WERI-Rb-1 (cell line): ENCODE measurements around the gene TCEAL3.

Source experiments
- DNase-seq: peaks from one replicate; pipeline ENCODE4 v3.0.0-alpha.2; 2020
- H3K27ac ChIP-seq: fragments of 250-450 bp; sonication (Bioruptor Pico); 2 replicates; pipeline ENCODE4 v1.5.1; 2020; ENCODE audit warnings: mild to moderate bottlenecking, moderate library complexity
- H3K27me3 ChIP-seq: fragments of 250-450 bp; sonication (Bioruptor Pico); 2 replicates; pipeline ENCODE4 v1.5.1; 2021; ENCODE audit warnings: mild to moderate bottlenecking, low read depth, moderate library complexity; ENCODE audit not compliant: insufficient read depth, severe bottlenecking
- H3K36me3 ChIP-seq: fragments of 250-450 bp; sonication (Bioruptor Pico); 2 replicates; pipeline ENCODE4 v1.5.1; 2020; ENCODE audit warnings: mild to moderate bottlenecking, moderate library complexity
- H3K4me3 ChIP-seq: 2 replicates; pipeline ENCODE4 v1.5.1; 2011; ENCODE audit warnings: low read depth, mild to moderate bottlenecking, control low read depth, low read length
- H3K9me3 ChIP-seq: fragments of 250-450 bp; sonication (Bioruptor Pico); 2 replicates; pipeline ENCODE4 v1.5.1; 2021; ENCODE audit warnings: mild to moderate bottlenecking, moderate library complexity; ENCODE audit not compliant: severe bottlenecking
- TF ChIP-seq, protein P1 (sequence below): IDR thresholded peaks from 2 replicates; pipeline ENCODE4 v1.5.1; 2011; ENCODE audit warnings: low read depth, mild to moderate bottlenecking, control low read depth, inconsistent platforms, low read length

The TCEAL3 gene, protein sequence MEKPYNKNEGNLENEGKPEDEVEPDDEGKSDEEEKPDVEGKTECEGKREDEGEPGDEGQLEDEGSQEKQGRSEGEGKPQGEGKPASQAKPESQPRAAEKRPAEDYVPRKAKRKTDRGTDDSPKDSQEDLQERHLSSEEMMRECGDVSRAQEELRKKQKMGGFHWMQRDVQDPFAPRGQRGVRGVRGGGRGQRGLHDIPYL

GRCh38 chrX:103607364-103608305 is at the start of gene TCEAL3:
Gene TCEAL3 (plus strand): TSS chrX:103607963. CDS start chrX:103609065, 1,102 bp downstream.
- H3K27ac ChIP-seq = peak within 1 kb of the TSS; percentile 63
- peak; percentile 35 for DNase-seq

DNA sequence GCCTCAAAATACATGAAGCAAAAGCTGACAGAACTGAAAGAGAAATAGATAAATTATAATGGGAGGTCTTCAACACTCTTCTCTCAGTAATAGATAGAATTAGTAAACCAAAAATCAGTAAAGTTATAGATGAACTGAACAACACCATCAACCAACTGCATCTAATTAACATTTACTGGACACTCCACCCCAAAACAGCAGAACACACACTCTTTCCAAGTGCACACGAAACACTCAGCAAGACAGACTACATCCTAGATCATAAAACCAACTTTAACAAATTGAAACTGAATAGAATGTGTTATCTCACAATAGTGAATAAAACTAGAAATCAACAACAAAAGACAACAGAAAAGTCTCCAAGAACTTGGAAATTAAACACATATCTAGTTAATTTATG is 47.5 kb upstream of the TCEAL3 start:
- Histone ChIP-seq H3K36me3 (no peaks in the 10 kb centered on the region), H3K27me3 (peaks cover 10% of the 10 kb centered on the region), H3K9me3 (no peaks in the 10 kb centered on the region), H3K27ac (no peak overlapping the region), H3K4me3 (no peak overlapping the region)
- TF ChIP-seq, protein P1, sequence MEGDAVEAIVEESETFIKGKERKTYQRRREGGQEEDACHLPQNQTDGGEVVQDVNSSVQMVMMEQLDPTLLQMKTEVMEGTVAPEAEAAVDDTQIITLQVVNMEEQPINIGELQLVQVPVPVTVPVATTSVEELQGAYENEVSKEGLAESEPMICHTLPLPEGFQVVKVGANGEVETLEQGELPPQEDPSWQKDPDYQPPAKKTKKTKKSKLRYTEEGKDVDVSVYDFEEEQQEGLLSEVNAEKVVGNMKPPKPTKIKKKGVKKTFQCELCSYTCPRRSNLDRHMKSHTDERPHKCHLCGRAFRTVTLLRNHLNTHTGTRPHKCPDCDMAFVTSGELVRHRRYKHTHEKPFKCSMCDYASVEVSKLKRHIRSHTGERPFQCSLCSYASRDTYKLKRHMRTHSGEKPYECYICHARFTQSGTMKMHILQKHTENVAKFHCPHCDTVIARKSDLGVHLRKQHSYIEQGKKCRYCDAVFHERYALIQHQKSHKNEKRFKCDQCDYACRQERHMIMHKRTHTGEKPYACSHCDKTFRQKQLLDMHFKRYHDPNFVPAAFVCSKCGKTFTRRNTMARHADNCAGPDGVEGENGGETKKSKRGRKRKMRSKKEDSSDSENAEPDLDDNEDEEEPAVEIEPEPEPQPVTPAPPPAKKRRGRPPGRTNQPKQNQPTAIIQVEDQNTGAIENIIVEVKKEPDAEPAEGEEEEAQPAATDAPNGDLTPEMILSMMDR = no peak
- no peak for DNase-seq

More at GRCh38 chrX:103607364-103608305, at the start of gene TCEAL3:
- no peaks in the 10 kb centered on the region for H3K9me3 ChIP-seq
- TF ChIP-seq, protein P1 = no peak
- no peaks in the 10 kb centered on the region for H3K36me3 ChIP-seq
- peaks cover 3% of the 10 kb centered on the region for H3K27me3 ChIP-seq
- H3K4me3 ChIP-seq = peak within 1 kb of the TSS; percentile 65

- Histone ChIP-seq H3K27me3 (peaks cover 12% of the 10 kb centered on the region), H3K9me3 (no peaks in the 10 kb centered on the region), H3K27ac (no peak overlapping the region), H3K36me3 (no peaks in the 10 kb centered on the region), H3K4me3 (no peak overlapping the region)
- no peak for DNase-seq
- TF ChIP-seq, protein P1 = no peak
These were observed 45.0 kb upstream of the TCEAL3 start for GRCh38 chrX:103562801-103563200.

DNA sequence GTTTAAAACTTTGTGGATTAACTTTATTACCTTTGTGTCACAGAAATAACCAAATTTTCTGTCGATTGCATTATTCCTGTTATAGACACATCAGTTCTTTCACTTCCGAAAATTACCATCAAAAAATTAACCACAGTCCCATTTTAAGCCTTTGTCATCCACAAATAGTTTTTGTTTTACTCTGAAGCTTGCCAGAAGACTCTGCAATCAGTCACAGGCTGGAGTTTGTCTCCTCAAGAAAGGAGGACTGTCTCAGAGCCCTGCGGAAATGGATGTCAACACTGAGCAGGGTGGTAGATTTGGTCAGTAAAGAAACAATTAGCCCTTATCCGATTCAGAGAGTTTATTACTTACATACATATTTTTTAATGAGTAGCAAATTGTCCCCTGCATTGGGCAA is 42.6 kb upstream of the TCEAL3 start:
- Histone ChIP-seq H3K36me3 (no peaks in the 10 kb centered on the region), H3K27ac (no peak overlapping the region), H3K9me3 (no peaks in the 10 kb centered on the region), H3K4me3 (no peak overlapping the region), H3K27me3 (peaks cover 8% of the 10 kb centered on the region)
- TF ChIP-seq, protein P1 = no peak
- no peak for DNase-seq

- Histone ChIP-seq H3K27me3 (peaks cover 8% of the 10 kb centered on the region), H3K9me3 (no peaks in the 10 kb centered on the region), H3K27ac (no peak overlapping the region), H3K4me3 (no peak overlapping the region), H3K36me3 (no peaks in the 10 kb centered on the region)
- TF ChIP-seq, protein P1 = no peak
- DNase-seq = no peak
These were observed 42.0 kb upstream of the TCEAL3 start for GRCh38 chrX:103565752-103566151.
